Left ventricle myocardium inferior (tissue), 1 donor: Measurements from ENCODE around the gene PDX1. TPM values are rescaled to one million over a fixed set of nuclear protein-coding genes. Genes with fewer than 3 reads are reported as not detected.

Experiments
- DNase-seq: peaks from one replicate; pipeline ENCODE4 v3.0.0-alpha.2; 2020
- H3K27ac ChIP-seq: fragments of 200-600 bp; replicated peaks from 2 replicates; pipeline ENCODE4 v1.8.0; 2021
- H3K27me3 ChIP-seq: fragments of 200-600 bp; 2 replicates; pipeline ENCODE4 v1.8.0; 2021; ENCODE audit warnings: low read depth
- H3K36me3 ChIP-seq: fragments of 200-600 bp; 2 replicates; pipeline ENCODE4 v1.8.0; 2021
- H3K4me1 ChIP-seq: fragments of 200-600 bp; 2 replicates; pipeline ENCODE4 v1.8.0; 2021
- H3K4me3 ChIP-seq: fragments of 200-600 bp; 2 replicates; pipeline ENCODE4 v1.8.0; 2021; ENCODE audit warnings: mild to moderate bottlenecking, moderate library complexity
- H3K9me3 ChIP-seq: fragments of 200-600 bp; replicated peaks from 2 replicates; pipeline ENCODE4 v1.8.0; 2021
- intact Hi-C: fragments of 100-400 bp; cut with micrococcal nuclease; formaldehyde crosslinking; loops from one replicate; pipeline ENCODE4 v1.11.0; 2022
- total RNA-seq: library from RNA; stranded (reverse); fragmentation: NEBNext Ultra II Directional; extraction: Animal tissue kit (Norgen Biotek cat#: 25700); gene quantifications from one replicate; pipeline ENCODE4 v1.2.1, GENCODE V29; 2021
- TF ChIP-seq, protein P1 (sequence below): fragments of 200-600 bp; IDR thresholded peaks from 2 replicates; pipeline ENCODE4 v1.8.0; 2021; ENCODE audit warnings: antibody characterized with exemption, mild to moderate bottlenecking, borderline replicate concordance
- donor health status: DM: no; HTN: yes; CAD: no; lungs with severe emphysema.

Gene PDX1
- total RNA-seq, 1 donor from 2014 or later: not detected

DNA sequence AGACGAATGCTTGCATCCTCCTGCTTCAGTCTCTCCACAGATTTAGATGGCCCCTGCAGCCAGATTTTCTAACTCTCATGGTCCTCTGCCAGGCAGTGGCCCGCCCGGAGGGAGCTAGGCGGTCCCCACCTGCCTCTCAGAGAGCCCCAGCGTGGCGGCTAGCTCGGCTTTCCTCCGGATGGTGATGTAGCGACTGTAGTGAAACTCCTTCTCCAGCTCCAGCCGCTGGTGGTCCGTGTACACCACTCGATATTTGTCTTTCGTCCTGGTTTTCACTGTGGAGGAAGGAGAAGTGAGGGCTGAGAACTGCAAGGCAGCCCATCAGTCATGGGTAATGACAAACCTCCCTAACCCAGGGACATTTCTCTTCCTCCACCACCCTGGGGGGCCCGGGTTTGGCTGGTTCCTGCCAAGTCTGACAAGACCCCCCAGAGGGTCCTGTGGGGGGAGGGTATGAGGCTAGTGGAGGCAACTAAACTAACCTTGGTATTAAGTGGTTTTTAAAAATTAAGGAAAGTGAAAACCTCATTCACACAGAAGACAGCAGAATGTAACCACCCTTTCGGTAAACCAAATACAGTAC, 45.0 kb downstream of the PDX1 start:
- intact Hi-C loops: no loop called here
- Histone ChIP-seq H3K27me3 (peaks cover 100% of the 10 kb centered on the region), H3K9me3 (no peaks in the 10 kb centered on the region), H3K4me3 (no peak overlapping the region), H3K27ac (no peak overlapping the region), H3K4me1 (peaks cover 40% of the 10 kb centered on the region), H3K36me3 (no peaks in the 10 kb centered on the region)
- TF ChIP-seq, protein P1, sequence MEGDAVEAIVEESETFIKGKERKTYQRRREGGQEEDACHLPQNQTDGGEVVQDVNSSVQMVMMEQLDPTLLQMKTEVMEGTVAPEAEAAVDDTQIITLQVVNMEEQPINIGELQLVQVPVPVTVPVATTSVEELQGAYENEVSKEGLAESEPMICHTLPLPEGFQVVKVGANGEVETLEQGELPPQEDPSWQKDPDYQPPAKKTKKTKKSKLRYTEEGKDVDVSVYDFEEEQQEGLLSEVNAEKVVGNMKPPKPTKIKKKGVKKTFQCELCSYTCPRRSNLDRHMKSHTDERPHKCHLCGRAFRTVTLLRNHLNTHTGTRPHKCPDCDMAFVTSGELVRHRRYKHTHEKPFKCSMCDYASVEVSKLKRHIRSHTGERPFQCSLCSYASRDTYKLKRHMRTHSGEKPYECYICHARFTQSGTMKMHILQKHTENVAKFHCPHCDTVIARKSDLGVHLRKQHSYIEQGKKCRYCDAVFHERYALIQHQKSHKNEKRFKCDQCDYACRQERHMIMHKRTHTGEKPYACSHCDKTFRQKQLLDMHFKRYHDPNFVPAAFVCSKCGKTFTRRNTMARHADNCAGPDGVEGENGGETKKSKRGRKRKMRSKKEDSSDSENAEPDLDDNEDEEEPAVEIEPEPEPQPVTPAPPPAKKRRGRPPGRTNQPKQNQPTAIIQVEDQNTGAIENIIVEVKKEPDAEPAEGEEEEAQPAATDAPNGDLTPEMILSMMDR: no peak
- DNase-seq: no peak

DNA sequence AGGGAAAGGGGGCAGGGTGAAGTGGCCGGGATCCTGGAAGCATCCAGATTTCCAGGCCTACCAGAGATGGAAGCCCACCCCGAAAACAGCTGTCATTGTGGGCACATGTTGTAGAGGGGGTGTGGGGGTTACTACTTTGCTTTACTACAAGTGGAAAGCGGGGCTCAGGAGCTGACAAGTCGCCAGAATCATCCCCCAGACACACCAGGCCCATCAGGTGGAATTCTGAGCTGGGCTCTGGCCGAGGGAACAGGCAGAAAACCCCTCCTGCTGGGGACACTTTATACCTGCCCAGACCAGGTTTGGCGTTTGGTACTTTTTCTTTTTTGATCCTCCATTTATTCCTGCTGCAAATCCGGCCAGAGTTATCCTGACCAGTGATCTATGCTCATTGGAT, 45.5 kb downstream of the PDX1 start:
- no peak for DNase-seq
- TF ChIP-seq, protein P1: no peak
- Histone ChIP-seq H3K36me3 (no peaks in the 10 kb centered on the region), H3K4me3 (no peak overlapping the region), H3K27ac (no peak overlapping the region), H3K4me1 (peaks cover 36% of the 10 kb centered on the region), H3K9me3 (no peaks in the 10 kb centered on the region), H3K27me3 (peaks cover 100% of the 10 kb centered on the region)
- intact Hi-C loops: no loop called here

DNA sequence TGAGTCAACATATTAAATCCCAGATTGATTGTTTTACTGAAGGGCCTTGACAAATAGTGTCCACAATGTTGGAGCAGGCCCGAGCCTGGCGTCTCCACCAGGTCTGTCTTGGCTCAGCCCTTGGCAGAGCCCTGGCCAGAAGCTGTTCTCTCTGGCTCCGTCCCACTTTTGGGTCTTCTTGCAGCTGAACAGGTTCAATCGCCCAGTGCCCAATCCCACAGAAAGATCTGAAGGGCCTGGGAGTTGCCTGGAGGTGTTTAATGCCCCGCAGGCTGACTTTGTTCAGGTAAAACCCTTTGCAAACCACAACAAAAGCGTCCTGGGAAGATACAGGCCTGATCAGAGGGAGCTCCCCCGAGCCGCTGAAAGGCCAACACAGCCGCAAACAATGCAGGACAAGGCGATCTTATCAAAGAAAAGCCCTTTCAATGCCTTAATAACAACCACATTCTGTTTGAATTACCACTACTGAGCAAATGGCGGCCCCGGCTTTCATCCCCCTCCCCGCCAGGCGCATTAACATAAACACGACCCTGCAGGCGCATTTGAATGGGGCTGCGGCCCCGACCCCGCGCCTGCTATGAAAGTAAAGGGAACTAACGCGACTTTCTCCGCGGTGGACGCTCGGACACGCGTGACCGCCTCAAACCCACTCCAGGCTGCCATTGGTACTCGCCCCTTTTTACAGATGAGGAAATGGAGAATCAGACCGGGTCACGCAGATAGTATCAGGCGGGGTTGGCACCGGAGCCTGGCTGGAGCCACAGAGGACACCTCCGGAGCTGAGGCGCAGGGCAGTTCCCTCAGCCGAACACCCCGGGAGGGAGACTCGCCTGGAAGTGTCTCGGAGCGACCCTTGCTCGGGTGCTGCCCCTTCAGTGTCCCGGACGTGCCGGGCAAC, 46.2 kb downstream of the PDX1 start:
- no peak overlapping the region for H3K4me3 ChIP-seq
- intact Hi-C loops: no loop called here
- peaks cover 100% of the 10 kb centered on the region for H3K27me3 ChIP-seq

DNA sequence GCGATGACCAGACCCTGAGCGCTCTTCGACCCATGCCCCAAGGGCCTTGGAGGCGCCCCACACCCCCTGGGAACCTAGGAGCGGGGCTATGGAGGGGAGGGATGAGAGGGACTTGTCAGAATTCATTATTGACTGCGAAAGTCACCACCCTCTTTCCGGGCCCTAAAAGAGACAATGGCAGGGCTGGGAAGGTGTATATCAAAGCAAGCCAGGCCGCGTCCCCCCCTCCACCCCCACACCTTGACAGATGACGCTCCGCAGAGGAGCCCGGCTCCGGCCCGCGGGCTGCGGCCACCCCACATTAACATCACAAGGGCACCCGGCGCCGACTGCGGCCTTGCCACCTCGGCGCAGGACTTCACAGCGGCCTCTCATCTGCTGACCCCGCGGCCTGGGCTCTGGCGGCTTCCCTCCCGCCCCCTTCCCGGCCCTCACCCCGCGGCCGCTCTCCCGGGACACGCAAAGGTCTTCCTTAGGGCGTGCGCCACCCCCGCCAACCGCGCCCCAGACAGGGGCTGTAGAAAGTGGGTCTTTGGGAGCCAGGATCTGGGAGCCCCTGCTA, 46.9 kb downstream of the PDX1 start:
- Histone ChIP-seq H3K4me1 (peaks cover 31% of the 10 kb centered on the region), H3K27ac (no peak overlapping the region), H3K4me3 (no peak overlapping the region), H3K27me3 (peaks cover 100% of the 10 kb centered on the region), H3K9me3 (no peaks in the 10 kb centered on the region), H3K36me3 (no peaks in the 10 kb centered on the region)
- intact Hi-C loops: no loop called here
- TF ChIP-seq, protein P1: no peak
- no peak for DNase-seq

More for the DNA sequence above, 46.2 kb downstream of the PDX1 start:
- Histone ChIP-seq H3K36me3 (no peaks in the 10 kb centered on the region), H3K9me3 (no peaks in the 10 kb centered on the region), H3K27ac (no peak overlapping the region), H3K4me1 (peaks cover 33% of the 10 kb centered on the region)
- TF ChIP-seq, protein P1: no peak
- no peak for DNase-seq

DNA sequence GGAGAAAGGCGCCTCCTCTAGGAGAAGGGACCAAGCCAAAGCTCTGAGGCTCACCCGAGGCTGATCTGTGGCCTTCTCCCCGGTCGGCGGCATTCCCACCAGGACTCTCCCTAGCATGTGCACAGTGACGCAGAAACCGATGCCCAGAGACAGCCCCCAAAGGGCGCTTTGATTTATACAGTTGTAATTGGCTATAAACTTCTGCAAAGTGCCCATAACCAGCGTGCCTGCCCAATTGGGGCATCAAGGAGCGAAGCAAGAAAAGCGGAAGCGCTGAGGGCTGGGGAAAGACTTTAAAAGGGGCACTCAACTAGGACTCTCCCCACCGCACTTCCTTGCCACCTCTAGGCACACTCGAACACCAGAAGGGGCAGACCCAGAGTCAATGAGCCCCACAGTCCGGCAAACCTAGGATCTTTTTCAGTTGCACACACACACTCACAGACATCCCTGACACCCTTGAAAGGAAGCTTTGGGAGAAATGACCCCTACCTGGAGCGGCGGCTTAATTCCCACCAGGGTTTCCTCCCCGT, 47.5 kb downstream of the PDX1 start:
- DNase-seq: no peak
- intact Hi-C loops: no loop called here
- H3K9me3 ChIP-seq: no peaks in the 10 kb centered on the region
- TF ChIP-seq, protein P1: no peak
- H3K27me3 ChIP-seq: peaks cover 100% of the 10 kb centered on the region
- H3K4me3 ChIP-seq: no peak overlapping the region
- H3K27ac ChIP-seq: no peak overlapping the region
- no peaks in the 10 kb centered on the region for H3K36me3 ChIP-seq
- peaks cover 31% of the 10 kb centered on the region for H3K4me1 ChIP-seq
